GM20000 (cell line): ENCODE measurements around the gene PLEKHG4B.

Source experiments
- DNase-seq: peaks from one replicate; pipeline ENCODE4 v3.0.0; 2012; ENCODE audit warnings: low spot score
- TF ChIP-seq, protein P1 (sequence below): IDR thresholded peaks from 2 replicates; pipeline ENCODE4 v1.5.1; 2012; ENCODE audit warnings: mild to moderate bottlenecking, control low read depth; ENCODE audit errors: extremely low read depth, missing control alignments

The PLEKHG4B gene

DNA sequence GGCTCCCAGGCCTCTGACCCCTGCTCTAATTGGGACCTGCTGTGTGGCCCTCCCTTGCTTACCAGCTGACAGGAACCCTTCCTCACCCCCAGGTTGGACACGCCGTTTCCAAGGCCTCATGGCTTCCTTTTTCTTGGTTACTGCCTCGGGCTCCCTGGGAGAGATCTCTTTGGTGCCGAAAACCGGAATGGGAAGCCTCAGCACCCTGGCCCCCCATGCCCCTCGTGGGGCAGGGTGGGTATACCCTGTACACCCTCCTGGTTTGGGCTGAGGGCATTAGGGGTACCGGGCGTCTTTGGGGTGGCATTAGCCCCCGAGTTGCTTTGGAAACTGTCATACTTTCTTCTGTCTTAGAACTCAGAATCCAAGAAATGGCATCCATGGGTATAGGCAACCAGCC is 89.2 kb downstream of the PLEKHG4B start:
- no peak for DNase-seq
- TF ChIP-seq, protein P1, sequence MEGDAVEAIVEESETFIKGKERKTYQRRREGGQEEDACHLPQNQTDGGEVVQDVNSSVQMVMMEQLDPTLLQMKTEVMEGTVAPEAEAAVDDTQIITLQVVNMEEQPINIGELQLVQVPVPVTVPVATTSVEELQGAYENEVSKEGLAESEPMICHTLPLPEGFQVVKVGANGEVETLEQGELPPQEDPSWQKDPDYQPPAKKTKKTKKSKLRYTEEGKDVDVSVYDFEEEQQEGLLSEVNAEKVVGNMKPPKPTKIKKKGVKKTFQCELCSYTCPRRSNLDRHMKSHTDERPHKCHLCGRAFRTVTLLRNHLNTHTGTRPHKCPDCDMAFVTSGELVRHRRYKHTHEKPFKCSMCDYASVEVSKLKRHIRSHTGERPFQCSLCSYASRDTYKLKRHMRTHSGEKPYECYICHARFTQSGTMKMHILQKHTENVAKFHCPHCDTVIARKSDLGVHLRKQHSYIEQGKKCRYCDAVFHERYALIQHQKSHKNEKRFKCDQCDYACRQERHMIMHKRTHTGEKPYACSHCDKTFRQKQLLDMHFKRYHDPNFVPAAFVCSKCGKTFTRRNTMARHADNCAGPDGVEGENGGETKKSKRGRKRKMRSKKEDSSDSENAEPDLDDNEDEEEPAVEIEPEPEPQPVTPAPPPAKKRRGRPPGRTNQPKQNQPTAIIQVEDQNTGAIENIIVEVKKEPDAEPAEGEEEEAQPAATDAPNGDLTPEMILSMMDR: no peak

DNA sequence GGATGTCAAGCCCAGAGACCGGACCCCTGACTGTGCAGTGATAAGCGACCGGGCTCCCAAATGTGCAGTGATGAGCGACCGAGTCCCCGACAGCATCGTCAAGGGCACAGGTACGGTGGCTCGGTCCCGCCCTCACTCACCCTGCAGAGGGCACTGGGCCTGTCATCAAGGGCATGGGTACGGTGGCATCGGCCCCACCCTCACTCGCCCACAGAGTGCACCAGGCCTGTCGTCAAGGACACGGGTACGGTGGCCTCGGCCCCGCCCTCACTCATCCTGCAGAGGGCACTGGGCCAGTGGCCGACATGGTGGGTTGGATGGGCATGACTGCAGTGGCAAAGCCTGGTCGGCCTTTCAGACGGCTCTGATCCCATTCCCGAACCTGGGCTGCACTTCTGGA is 89.6 kb downstream of the PLEKHG4B start:
- TF ChIP-seq, protein P1: no peak

GRCh38 chr5:182126-182525 is 90.2 kb downstream of the PLEKHG4B start:
- TF ChIP-seq, protein P1: no peak
- DNase-seq: no peak

More for the DNA sequence above, 89.6 kb downstream of the PLEKHG4B start:
- DNase-seq: no peak

- no peak for DNase-seq
- TF ChIP-seq, protein P1: no peak
Observed at GRCh38 chr5:184471-184870, 92.5 kb downstream of the PLEKHG4B start.

DNA sequence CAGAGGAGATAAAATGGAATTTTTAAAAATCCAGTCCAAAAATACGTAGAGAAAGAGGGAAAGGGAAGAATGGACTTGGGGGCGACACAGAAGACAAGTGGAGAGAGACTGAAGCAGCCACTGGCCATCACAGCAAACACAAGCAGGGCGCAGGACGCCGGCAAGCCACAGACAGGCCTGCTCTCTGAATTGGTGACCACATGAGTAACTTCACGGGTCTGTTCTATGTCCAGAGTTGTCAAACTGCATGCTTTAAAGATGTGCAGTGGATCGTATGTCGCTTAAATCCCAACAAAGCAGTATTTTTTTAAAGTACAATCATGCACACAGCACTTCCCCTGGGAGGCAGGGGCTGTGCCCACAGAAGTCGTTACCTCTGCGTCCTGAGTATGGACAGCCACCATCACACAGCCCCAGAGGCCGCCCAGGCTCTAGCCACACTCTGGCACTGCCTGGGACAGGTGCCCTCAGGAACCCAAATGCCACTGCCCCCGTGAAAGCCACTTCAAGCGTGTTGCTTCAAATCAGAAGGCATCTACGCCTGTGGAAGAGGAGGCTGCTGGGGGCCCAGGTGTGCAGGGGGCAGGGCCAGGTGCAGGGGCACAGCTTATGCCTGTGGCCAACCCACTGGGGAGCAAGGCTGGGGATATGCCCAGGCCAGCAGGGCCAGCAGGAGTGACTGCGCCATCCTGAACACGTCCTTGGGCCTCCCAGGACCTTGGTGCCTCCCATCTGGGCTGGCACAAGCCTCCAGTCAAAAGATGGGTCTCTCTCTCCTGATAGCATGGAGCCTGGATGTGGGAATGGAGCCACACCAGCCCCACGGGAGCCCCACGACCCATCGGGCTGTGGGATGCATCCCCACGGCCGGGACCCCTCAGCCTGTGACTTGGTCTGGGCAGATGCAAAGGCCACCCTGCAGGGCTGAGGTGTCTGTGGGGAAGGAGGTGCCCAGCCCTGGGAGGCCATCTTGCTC is 93.4 kb downstream of the PLEKHG4B start:
- DNase-seq: no peak
- TF ChIP-seq, protein P1: no peak

GRCh38 chr5:186091-187041 is 94.4 kb downstream of the PLEKHG4B start:
- DNase-seq: no peak
- TF ChIP-seq, protein P1: no peak
